ENCODE data around the gene YAF2. TPM values are rescaled to one million over a fixed set of nuclear protein-coding genes. Genes with fewer than 3 reads are reported as not detected.
A peak's percentile ranks its signal among the peaks of the same experiment; 100 is the strongest.

The YAF2 gene
- total and polyA plus RNA-seq, 2 of the 13 experiments (the other 11 are each of a cell fraction or from before 2014, with no cell fraction given): 8.4 to 11.7 TPM

DNA sequence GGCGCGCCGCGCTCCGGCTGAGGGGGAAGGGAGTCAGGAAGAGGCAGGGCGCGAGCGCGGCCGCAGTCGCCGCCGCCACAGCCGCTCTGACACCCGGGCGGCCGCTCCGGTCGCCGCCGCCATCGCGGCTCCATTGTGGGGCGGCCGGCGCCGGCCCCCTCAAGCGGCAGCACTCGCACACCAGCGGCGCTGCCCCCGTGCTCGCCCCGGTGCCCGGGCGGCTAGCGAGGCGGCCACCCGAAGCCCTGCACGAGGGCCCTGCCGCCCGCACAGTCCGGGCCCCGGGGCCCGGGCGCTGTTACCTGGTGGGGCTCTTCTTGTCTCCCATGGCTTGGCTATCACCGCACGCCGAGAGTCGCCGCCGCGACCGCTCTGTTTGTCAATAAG, 202 bp downstream of the YAF2 start:
- CTCF ChIA-PET (ENCODE audit: low intra/inter-chr PET ratio, low total read pairs): interaction anchor here (1.5 kb wide), 1 partner anchor 108 kb away, joined by 5 read pairs; no protein-coding TSS in a partner anchor
- no peak for DNase-seq (ENCODE audit: low spot score)
- TF ChIP-seq ZNF331 (CRISPR knock-in tag; IDR thresholded peaks at IDR 0.05) (peak; percentile 10; the same call in 1 of the 2 replicates), ZNF776 (CRISPR knock-in tag; IDR thresholded peaks at IDR 0.05) (0 out of 2 replicates have a peak, but pooled peaks have one; percentile 1), ZNF563 (CRISPR knock-in tag; IDR thresholded peaks at IDR 0.05) (0 out of 2 replicates have a peak, but pooled peaks have one; percentile 4), ZNF564 (CRISPR knock-in tag; IDR thresholded peaks at IDR 0.05) (0 out of 2 replicates have a peak, but pooled peaks have one; percentile 51), RBFOX2 (IDR thresholded peaks at IDR 0.05; ENCODE audit: low read depth, low read length) (peak; percentile 55; the same call in 1 of the 2 replicates), KDM1A (CRISPR knock-in tag; IDR thresholded peaks at IDR 0.05) (no peak), YY1 (IDR thresholded peaks at IDR 0.05; ENCODE audit: insufficient read depth, insufficient replicate concordance, low read depth, low read length) (peak; percentile 54), PHF8 (CRISPR knock-in tag; IDR thresholded peaks at IDR 0.05) (peak; percentile 33; the same call in 1 of the 2 replicates), FOXA3 (CRISPR knock-in tag; IDR thresholded peaks at IDR 0.05) (peak; percentile 48; the same call in 1 of the 2 replicates), MAZ (IDR thresholded peaks at IDR 0.05; ENCODE audit: borderline replicate concordance, low read depth, low read length) (peak; percentile 17; the same call in 1 of the 2 replicates), MAZ (CRISPR knock-in tag; IDR thresholded peaks at IDR 0.05; ENCODE audit: low read depth) (no peak), FOXP1 (IDR thresholded peaks at IDR 0.05) (no peak), FOXP1 (CRISPR knock-in tag; IDR thresholded peaks at IDR 0.05) (0 out of 2 replicates have a peak, but pooled peaks have one; percentile 13), ZMAT3 (CRISPR knock-in tag; conservative IDR thresholded peaks at IDR 0.05) (0 out of 2 replicates have a peak, but pooled peaks have one; percentile 16), U2AF1 (optimal IDR thresholded peaks at IDR 0.05; ENCODE audit: low read depth, low read length) (no peak), FOXA1 (IDR thresholded peaks at IDR 0.05) (no peak), FOXA1 (CRISPR knock-in tag; IDR thresholded peaks at IDR 0.05) (peak; percentile 57; the same call in 1 of the 2 replicates), ZNF446 (CRISPR knock-in tag; IDR thresholded peaks at IDR 0.05) (peak; percentile 7; the same call in 1 of the 2 replicates), ARNT2 (CRISPR knock-in tag; IDR thresholded peaks at IDR 0.05; ENCODE audit: low read depth) (no peak)
- TF ChIP-seq, protein P1, sequence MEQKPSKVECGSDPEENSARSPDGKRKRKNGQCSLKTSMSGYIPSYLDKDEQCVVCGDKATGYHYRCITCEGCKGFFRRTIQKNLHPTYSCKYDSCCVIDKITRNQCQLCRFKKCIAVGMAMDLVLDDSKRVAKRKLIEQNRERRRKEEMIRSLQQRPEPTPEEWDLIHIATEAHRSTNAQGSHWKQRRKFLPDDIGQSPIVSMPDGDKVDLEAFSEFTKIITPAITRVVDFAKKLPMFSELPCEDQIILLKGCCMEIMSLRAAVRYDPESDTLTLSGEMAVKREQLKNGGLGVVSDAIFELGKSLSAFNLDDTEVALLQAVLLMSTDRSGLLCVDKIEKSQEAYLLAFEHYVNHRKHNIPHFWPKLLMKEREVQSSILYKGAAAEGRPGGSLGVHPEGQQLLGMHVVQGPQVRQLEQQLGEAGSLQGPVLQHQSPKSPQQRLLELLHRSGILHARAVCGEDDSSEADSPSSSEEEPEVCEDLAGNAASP (CRISPR knock-in tag; IDR thresholded peaks at IDR 0.05; ENCODE audit: borderline replicate concordance): no peak
- TF ChIP-seq, protein P2, sequence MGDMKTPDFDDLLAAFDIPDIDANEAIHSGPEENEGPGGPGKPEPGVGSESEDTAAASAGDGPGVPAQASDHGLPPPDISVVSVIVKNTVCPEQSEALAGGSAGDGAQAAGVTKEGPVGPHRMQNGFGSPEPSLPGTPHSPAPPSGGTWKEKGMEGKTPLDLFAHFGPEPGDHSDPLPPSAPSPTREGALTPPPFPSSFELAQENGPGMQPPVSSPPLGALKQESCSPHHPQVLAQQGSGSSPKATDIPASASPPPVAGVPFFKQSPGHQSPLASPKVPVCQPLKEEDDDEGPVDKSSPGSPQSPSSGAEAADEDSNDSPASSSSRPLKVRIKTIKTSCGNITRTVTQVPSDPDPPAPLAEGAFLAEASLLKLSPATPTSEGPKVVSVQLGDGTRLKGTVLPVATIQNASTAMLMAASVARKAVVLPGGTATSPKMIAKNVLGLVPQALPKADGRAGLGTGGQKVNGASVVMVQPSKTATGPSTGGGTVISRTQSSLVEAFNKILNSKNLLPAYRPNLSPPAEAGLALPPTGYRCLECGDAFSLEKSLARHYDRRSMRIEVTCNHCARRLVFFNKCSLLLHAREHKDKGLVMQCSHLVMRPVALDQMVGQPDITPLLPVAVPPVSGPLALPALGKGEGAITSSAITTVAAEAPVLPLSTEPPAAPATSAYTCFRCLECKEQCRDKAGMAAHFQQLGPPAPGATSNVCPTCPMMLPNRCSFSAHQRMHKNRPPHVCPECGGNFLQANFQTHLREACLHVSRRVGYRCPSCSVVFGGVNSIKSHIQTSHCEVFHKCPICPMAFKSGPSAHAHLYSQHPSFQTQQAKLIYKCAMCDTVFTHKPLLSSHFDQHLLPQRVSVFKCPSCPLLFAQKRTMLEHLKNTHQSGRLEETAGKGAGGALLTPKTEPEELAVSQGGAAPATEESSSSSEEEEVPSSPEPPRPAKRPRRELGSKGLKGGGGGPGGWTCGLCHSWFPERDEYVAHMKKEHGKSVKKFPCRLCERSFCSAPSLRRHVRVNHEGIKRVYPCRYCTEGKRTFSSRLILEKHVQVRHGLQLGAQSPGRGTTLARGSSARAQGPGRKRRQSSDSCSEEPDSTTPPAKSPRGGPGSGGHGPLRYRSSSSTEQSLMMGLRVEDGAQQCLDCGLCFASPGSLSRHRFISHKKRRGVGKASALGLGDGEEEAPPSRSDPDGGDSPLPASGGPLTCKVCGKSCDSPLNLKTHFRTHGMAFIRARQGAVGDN (CRISPR knock-in tag; IDR thresholded peaks at IDR 0.05): 0 out of 2 replicates have a peak, but pooled peaks have one; percentile 8
- no peak for FAIRE-seq
- peaks cover 41% of the 10 kb centered on the region for H3K4me1 ChIP-seq (ENCODE audit: insufficient read depth, low read length)
- peak overlapping the region; percentile 83 for H3K27ac ChIP-seq (ENCODE audit: extremely low read length, insufficient read depth, low read length)
- WGBS (ENCODE audit: low lambda C conversion rate): no CpG with 5 or more reads among the region's 54 CpGs
- H2AFZ ChIP-seq (ENCODE audit: low read length): no peak overlapping the region
- no TSS peak for BruUV-seq (replicated peaks)
- no peaks in the 10 kb centered on the region; a peak in 1 of 5 replicates for H3K27me3 ChIP-seq (ENCODE audit: control insufficient read depth in 1 of 2, insufficient read depth in 2 of 2, low read length in 2 of 2)
- H4K20me1 ChIP-seq (ENCODE audit: insufficient read depth, low read length): no peaks in the 10 kb centered on the region
- no peaks in the 10 kb centered on the region for H3K9me3 ChIP-seq (ENCODE audit: low read length)
- POLR2A ChIA-PET: no interaction called here
- H3K4me3 ChIP-seq (replicated peaks in 1 of 3; ENCODE audit: insufficient read depth in 1 of 3, low read depth in 2 of 3, low read length in 3 of 3): peak overlapping the region; percentile 82 to 90 (median 87); a peak in 5 of 6 replicates
- no peak overlapping the region for H3K4me2 ChIP-seq (ENCODE audit: low read depth, low read length)
- in situ Hi-C loops (cut with HindIII; ENCODE audit: extremely low pct_ligation_motif_present, low pct_unique_long_range_greater_than_20kb) (no loop called here), intact Hi-C loops (cut with micrococcal nuclease; ENCODE audit: unreplicated experiment) (loop anchor here (1.0 to 5.0 kb wide), 3 partner anchors 26 to 96 kb away; partner anchors contain the start of genes GXYLT1, PPHLN1 and ZCRB1)
- H3K9ac ChIP-seq (ENCODE audit: insufficient read depth, low read depth, low read length): peak overlapping the region; percentile 80
- 0 out of 5 replicates have a peak, but pooled peaks cover 0 to 5% of the 10 kb centered on the region in 2 experiments for H3K36me3 ChIP-seq (replicated peaks in 1 of 2; ENCODE audit: control insufficient read depth in 1 of 2, insufficient read depth in 2 of 2, low read length in 2 of 2)
- no peak for ATAC-seq
- peaks cover 18% of the 10 kb centered on the region for H3K79me2 ChIP-seq (ENCODE audit: insufficient read depth, low read length)

Data from HepG2 (cell line).